GM12878 (cell line): Measurements from ENCODE around the gene UBA6. TPM values are rescaled to one million over a fixed set of nuclear protein-coding genes. Genes with fewer than 3 reads are reported as not detected.

Source experiments
- BCL11A ChIP-seq: IDR thresholded peaks from 2 replicates; pipeline ENCODE4 v1.6.1; 2011; ENCODE audit warnings: low read depth, low read length
- CHD4 ChIP-seq: fragments of 200-600 bp; sonication (generic); IDR thresholded peaks from 2 replicates; pipeline ENCODE4 v1.6.1; 2016; ENCODE audit warnings: mild to moderate bottlenecking
- EP300 ChIP-seq, 2 experiments: fragments of 150-350 bp in 1 of 2; IDR thresholded peaks; 2 replicates each; pipeline ENCODE4 v1.6.1; 2011 to 2012; ENCODE audit warnings: low read depth in 2 of 2, low read length in 2 of 2, borderline replicate concordance in 1 of 2, improper control_type of control experiment in 1 of 2, inconsistent platforms in 1 of 2; ENCODE audit not compliant: control insufficient read depth in 1 of 2
- ETV6 ChIP-seq, 2 experiments: fragments of 450-650 bp in 1 of 2; IDR thresholded peaks in 1 of 2; conservative IDR thresholded peaks in 1 of 2; 2 replicates each; pipeline ENCODE4 v1.6.1; 2014; ENCODE audit warnings: antibody characterized with exemption in 1 of 2, borderline replicate concordance in 1 of 2, low read depth in 1 of 2, mild to moderate bottlenecking in 1 of 2, moderate library complexity in 1 of 2
- EZH2 ChIP-seq: IDR thresholded peaks from 2 replicates; pipeline ENCODE4 v1.6.1; 2012; ENCODE audit warnings: low read depth, mild to moderate bottlenecking, control low read depth, inconsistent platforms, low read length, borderline replicate concordance; ENCODE audit not compliant: control insufficient read depth
- IKZF1 ChIP-seq: fragments of 450-650 bp; conservative IDR thresholded peaks from 2 replicates; pipeline ENCODE4 v1.6.1; 2017; ENCODE audit warnings: antibody characterized with exemption, mild to moderate bottlenecking
- MYC ChIP-seq: IDR thresholded peaks from 2 replicates; pipeline ENCODE4 v1.6.1; 2011; ENCODE audit warnings: mild to moderate bottlenecking, low read length, moderate library complexity, inconsistent platforms; ENCODE audit not compliant: insufficient read depth, insufficient replicate concordance, insufficient read length, severe bottlenecking
- POLR2A ChIP-seq: IDR thresholded peaks from 2 replicates; pipeline ENCODE4 v1.6.1; 2011; ENCODE audit warnings: low read depth, mild to moderate bottlenecking, low read length
- SMAD5 ChIP-seq: IDR thresholded peaks from 2 replicates; pipeline ENCODE4 v1.6.1; 2016; ENCODE audit warnings: antibody characterized with exemption, low read depth
- polyA plus RNA-seq, 11 experiments: library from polyadenylated mRNA; depleted of rRNA in 4 of 11; unstranded in 6 of 11; stranded (reverse) in 5 of 11; fragments of >200 nt; fragmentation: Nextera tagmentation in 4 of 11; fragmentation: Illumina TruSeq in 1 of 11; extraction: Ambion mirVana in 4 of 11; extraction: Trizol in 1 of 11; gene quantifications; 1 replicate in 1 of 11; 2 replicates in 10 of 11; pipeline versions ENCODE4 v1.2.1 to v1.2.3, GENCODE V29; 2011 to 2016; ENCODE audit warnings: inconsistent platforms in 2 of 11, missing spikeins in 2 of 11, low read depth in 1 of 11
- total RNA-seq, 4 experiments: library from RNA; depleted of rRNA in 3 of 4; stranded (reverse); fragments of >200 nt in 3 of 4; fragmentation: Illumina TruSeq in 1 of 4; extraction: Trizol in 1 of 4; gene quantifications; 2 replicates each; pipeline versions ENCODE4 v1.2.1 to v1.2.3, GENCODE V29; 2013 to 2021
- TF ChIP-seq, protein P1 (sequence below): fragments of 450-650 bp; IDR thresholded peaks from 2 replicates; pipeline ENCODE4 v1.6.1; 2018; ENCODE audit warnings: borderline replicate concordance, mild to moderate bottlenecking; ENCODE audit not compliant: partially characterized antibody
- TF ChIP-seq, protein P2 (sequence below): IDR thresholded peaks from 2 replicates; pipeline ENCODE4 v1.6.1; 2012; ENCODE audit warnings: low read depth, low read length, improper control_type of control experiment
- TF ChIP-seq, protein P3 (sequence below): IDR thresholded peaks from 2 replicates; pipeline ENCODE4 v1.6.1; 2012; ENCODE audit warnings: low read depth, low read length, improper control_type of control experiment
- TF ChIP-seq, protein P4 (sequence below): IDR thresholded peaks from 2 replicates; pipeline ENCODE4 v1.6.1; 2011; ENCODE audit warnings: borderline replicate concordance, low read depth, mild to moderate bottlenecking, moderate library complexity, low read length; ENCODE audit not compliant: insufficient read depth, poor library complexity, severe bottlenecking
- TF ChIP-seq, protein P5 (sequence below): fragments of 450-650 bp; IDR thresholded peaks from 2 replicates; pipeline ENCODE4 v1.6.1; 2017; ENCODE audit warnings: mild to moderate bottlenecking, moderate library complexity
- TF ChIP-seq, protein P6 (sequence below): fragments of 450-650 bp; IDR thresholded peaks from 2 replicates; pipeline ENCODE4 v1.6.1; 2017; ENCODE audit warnings: borderline replicate concordance

UBA6 gene
- total and polyA plus RNA-seq, 10 of the 15 experiments (the other 5 are each of a cell fraction or from before 2014, with no cell fraction given): 7.9 to 70.6 (median 34.7) TPM

DNA sequence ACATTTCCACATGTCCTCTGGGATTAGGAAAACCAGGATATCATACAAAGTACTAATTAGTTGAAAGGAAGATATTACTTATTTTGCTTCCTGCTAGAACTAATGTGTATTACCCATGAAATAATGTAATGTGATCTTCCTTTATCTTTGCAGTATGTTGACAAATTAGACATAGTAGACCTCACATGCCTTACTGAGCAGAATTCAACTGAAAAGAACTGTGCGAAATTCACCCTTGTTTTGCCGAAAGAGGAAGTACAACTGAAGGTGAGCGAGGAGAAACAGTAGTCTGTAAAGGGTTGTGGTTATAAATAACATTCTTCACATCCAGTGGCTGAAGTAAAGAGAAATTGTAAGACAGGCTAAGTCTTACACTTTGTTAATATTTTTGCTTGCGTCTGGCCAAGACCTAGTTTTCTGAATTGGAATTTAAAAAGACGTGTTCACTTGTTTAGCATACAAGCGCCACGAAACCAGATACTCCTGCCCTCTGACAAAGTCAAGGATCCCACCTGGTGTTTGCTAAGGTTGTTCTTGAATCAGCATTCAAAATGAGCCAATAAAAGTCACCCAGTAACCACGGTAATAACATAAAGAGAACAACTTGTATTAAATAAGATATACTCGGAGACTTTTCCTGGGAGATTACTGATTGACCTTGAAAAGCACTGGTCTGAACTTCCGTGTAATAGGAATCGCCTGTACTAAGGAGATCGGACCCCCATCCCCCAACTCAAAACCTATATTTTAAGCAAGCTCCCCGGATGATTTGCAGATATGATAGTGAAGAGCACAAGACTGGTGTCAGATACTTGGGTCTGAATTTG is 125.5 kb downstream of the UBA6 start (continued):
- TF ChIP-seq, protein P1, sequence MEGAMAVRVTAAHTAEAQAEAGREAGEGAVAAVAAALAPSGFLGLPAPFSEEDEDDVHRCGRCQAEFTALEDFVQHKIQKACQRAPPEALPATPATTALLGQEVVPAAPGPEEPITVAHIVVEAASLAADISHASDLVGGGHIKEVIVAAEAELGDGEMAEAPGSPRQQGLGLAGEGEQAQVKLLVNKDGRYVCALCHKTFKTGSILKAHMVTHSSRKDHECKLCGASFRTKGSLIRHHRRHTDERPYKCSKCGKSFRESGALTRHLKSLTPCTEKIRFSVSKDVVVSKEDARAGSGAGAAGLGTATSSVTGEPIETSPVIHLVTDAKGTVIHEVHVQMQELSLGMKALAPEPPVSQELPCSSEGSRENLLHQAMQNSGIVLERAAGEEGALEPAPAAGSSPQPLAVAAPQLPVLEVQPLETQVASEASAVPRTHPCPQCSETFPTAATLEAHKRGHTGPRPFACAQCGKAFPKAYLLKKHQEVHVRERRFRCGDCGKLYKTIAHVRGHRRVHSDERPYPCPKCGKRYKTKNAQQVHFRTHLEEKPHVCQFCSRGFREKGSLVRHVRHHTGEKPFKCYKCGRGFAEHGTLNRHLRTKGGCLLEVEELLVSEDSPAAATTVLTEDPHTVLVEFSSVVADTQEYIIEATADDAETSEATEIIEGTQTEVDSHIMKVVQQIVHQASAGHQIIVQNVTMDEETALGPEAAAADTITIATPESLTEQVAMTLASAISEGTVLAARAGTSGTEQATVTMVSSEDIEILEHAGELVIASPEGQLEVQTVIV: no peak
- TF ChIP-seq, protein P2, sequence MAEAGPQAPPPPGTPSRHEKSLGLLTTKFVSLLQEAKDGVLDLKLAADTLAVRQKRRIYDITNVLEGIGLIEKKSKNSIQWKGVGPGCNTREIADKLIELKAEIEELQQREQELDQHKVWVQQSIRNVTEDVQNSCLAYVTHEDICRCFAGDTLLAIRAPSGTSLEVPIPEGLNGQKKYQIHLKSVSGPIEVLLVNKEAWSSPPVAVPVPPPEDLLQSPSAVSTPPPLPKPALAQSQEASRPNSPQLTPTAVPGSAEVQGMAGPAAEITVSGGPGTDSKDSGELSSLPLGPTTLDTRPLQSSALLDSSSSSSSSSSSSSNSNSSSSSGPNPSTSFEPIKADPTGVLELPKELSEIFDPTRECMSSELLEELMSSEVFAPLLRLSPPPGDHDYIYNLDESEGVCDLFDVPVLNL: no peak
- TF ChIP-seq SMAD5 (no peak), IKZF1 (peak; percentile 55; the same call in 1 of the 2 replicates), ETV6 (conservative IDR thresholded peaks at IDR 0.05 in 1 of 2, IDR thresholded peaks at IDR 0.05 in 1 of 2; ENCODE audit: borderline replicate concordance in 1 of 2, low read depth in 1 of 2) (peak in 1 of 2 experiments; percentile 65; a peak in 1 of 4 replicates), CHD4 (no peak), EZH2 (no peak), BCL11A (0 out of 2 replicates have a peak, but pooled peaks have one; percentile 13), MYC (no peak), POLR2A (no peak), EP300 (IDR thresholded peaks at IDR 0.05; ENCODE audit: borderline replicate concordance in 1 of 2, control insufficient read depth in 1 of 2, low read depth in 2 of 2, low read length in 2 of 2) (peak in 1 of 2 experiments; percentile 77; a peak in 2 of 4 replicates)
- TF ChIP-seq, protein P3, sequence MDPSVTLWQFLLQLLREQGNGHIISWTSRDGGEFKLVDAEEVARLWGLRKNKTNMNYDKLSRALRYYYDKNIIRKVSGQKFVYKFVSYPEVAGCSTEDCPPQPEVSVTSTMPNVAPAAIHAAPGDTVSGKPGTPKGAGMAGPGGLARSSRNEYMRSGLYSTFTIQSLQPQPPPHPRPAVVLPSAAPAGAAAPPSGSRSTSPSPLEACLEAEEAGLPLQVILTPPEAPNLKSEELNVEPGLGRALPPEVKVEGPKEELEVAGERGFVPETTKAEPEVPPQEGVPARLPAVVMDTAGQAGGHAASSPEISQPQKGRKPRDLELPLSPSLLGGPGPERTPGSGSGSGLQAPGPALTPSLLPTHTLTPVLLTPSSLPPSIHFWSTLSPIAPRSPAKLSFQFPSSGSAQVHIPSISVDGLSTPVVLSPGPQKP: no peak
- TF ChIP-seq, protein P4, sequence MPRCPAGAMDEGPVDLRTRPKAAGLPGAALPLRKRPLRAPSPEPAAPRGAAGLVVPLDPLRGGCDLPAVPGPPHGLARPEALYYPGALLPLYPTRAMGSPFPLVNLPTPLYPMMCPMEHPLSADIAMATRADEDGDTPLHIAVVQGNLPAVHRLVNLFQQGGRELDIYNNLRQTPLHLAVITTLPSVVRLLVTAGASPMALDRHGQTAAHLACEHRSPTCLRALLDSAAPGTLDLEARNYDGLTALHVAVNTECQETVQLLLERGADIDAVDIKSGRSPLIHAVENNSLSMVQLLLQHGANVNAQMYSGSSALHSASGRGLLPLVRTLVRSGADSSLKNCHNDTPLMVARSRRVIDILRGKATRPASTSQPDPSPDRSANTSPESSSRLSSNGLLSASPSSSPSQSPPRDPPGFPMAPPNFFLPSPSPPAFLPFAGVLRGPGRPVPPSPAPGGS: no peak
- TF ChIP-seq, protein P5, sequence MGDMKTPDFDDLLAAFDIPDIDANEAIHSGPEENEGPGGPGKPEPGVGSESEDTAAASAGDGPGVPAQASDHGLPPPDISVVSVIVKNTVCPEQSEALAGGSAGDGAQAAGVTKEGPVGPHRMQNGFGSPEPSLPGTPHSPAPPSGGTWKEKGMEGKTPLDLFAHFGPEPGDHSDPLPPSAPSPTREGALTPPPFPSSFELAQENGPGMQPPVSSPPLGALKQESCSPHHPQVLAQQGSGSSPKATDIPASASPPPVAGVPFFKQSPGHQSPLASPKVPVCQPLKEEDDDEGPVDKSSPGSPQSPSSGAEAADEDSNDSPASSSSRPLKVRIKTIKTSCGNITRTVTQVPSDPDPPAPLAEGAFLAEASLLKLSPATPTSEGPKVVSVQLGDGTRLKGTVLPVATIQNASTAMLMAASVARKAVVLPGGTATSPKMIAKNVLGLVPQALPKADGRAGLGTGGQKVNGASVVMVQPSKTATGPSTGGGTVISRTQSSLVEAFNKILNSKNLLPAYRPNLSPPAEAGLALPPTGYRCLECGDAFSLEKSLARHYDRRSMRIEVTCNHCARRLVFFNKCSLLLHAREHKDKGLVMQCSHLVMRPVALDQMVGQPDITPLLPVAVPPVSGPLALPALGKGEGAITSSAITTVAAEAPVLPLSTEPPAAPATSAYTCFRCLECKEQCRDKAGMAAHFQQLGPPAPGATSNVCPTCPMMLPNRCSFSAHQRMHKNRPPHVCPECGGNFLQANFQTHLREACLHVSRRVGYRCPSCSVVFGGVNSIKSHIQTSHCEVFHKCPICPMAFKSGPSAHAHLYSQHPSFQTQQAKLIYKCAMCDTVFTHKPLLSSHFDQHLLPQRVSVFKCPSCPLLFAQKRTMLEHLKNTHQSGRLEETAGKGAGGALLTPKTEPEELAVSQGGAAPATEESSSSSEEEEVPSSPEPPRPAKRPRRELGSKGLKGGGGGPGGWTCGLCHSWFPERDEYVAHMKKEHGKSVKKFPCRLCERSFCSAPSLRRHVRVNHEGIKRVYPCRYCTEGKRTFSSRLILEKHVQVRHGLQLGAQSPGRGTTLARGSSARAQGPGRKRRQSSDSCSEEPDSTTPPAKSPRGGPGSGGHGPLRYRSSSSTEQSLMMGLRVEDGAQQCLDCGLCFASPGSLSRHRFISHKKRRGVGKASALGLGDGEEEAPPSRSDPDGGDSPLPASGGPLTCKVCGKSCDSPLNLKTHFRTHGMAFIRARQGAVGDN: no peak
- TF ChIP-seq, protein P6, sequence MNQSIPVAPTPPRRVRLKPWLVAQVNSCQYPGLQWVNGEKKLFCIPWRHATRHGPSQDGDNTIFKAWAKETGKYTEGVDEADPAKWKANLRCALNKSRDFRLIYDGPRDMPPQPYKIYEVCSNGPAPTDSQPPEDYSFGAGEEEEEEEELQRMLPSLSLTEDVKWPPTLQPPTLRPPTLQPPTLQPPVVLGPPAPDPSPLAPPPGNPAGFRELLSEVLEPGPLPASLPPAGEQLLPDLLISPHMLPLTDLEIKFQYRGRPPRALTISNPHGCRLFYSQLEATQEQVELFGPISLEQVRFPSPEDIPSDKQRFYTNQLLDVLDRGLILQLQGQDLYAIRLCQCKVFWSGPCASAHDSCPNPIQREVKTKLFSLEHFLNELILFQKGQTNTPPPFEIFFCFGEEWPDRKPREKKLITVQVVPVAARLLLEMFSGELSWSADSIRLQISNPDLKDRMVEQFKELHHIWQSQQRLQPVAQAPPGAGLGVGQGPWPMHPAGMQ: no peak
